ENCODE measurements around the gene VCL.
A peak's percentile ranks its signal among the peaks of the same experiment; 100 is the strongest.

Gene VCL

GRCh38 chr10:74033702-74034101 is 35.8 kb downstream of the VCL start:
- TF ChIP-seq, protein P1, sequence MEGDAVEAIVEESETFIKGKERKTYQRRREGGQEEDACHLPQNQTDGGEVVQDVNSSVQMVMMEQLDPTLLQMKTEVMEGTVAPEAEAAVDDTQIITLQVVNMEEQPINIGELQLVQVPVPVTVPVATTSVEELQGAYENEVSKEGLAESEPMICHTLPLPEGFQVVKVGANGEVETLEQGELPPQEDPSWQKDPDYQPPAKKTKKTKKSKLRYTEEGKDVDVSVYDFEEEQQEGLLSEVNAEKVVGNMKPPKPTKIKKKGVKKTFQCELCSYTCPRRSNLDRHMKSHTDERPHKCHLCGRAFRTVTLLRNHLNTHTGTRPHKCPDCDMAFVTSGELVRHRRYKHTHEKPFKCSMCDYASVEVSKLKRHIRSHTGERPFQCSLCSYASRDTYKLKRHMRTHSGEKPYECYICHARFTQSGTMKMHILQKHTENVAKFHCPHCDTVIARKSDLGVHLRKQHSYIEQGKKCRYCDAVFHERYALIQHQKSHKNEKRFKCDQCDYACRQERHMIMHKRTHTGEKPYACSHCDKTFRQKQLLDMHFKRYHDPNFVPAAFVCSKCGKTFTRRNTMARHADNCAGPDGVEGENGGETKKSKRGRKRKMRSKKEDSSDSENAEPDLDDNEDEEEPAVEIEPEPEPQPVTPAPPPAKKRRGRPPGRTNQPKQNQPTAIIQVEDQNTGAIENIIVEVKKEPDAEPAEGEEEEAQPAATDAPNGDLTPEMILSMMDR (IDR thresholded peaks at IDR 0.05; ENCODE audit: low read depth, low read length), result no peak
- DNase-seq (ENCODE audit: extremely low read depth, low read depth), result no peak

- TF ChIP-seq, protein P1 (IDR thresholded peaks at IDR 0.05; ENCODE audit: low read depth, low read length), result no peak
- no peak for DNase-seq (ENCODE audit: extremely low read depth, low read depth)
These were observed 36.4 kb downstream of the VCL start for GRCh38 chr10:74034301-74034700.

DNA sequence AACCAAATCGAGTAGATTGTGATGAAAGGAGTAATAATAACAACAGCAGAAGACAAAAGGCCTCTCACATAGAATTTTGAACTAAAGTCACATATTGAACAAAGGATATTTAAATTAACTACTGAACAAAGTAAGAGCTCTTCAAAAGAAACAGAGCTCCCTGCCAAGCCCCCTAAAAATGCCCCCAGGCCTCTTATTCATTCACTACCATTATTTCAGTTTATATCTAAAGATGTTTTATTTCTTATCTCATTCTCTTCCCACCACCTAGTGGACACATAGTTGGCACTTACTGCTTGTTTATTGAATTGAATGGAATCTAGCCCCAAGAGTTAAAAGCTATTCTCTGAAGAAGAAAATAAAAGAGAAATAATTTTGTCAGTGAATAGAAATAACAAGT is 37.4 kb downstream of the VCL start:
- TF ChIP-seq, protein P1 (IDR thresholded peaks at IDR 0.05; ENCODE audit: low read depth, low read length), result peak; percentile 17
- no peak for DNase-seq (ENCODE audit: extremely low read depth, low read depth)

GRCh38 chr10:74036474-74036873 is 38.6 kb downstream of the VCL start:
- no peak for DNase-seq (ENCODE audit: extremely low read depth, low read depth)
- TF ChIP-seq, protein P1 (IDR thresholded peaks at IDR 0.05; ENCODE audit: low read depth, low read length), result no peak

- DNase-seq (ENCODE audit: extremely low read depth, low read depth), result no peak
- TF ChIP-seq, protein P1 (IDR thresholded peaks at IDR 0.05; ENCODE audit: low read depth, low read length), result no peak
These were observed 41.7 kb downstream of the VCL start for GRCh38 chr10:74039561-74040145.

GRCh38 chr10:74040200-74041126 is 42.5 kb downstream of the VCL start:
- TF ChIP-seq, protein P1 (IDR thresholded peaks at IDR 0.05; ENCODE audit: low read depth, low read length), result no peak
- no peak for DNase-seq (ENCODE audit: extremely low read depth, low read depth)

- DNase-seq (ENCODE audit: extremely low read depth, low read depth), result no peak
- TF ChIP-seq, protein P1 (IDR thresholded peaks at IDR 0.05; ENCODE audit: low read depth, low read length), result no peak
These were observed 46.5 kb downstream of the VCL start for GRCh38 chr10:74044419-74044818.
